ENCODE results near the gene MEX3C. TPM values are rescaled to one million over a fixed set of nuclear protein-coding genes. Genes with fewer than 3 reads are reported as not detected.

MEX3C gene
- total and polyA plus RNA-seq, 8 donors: 7.2 to 45.2 (median 16.6) TPM

DNA sequence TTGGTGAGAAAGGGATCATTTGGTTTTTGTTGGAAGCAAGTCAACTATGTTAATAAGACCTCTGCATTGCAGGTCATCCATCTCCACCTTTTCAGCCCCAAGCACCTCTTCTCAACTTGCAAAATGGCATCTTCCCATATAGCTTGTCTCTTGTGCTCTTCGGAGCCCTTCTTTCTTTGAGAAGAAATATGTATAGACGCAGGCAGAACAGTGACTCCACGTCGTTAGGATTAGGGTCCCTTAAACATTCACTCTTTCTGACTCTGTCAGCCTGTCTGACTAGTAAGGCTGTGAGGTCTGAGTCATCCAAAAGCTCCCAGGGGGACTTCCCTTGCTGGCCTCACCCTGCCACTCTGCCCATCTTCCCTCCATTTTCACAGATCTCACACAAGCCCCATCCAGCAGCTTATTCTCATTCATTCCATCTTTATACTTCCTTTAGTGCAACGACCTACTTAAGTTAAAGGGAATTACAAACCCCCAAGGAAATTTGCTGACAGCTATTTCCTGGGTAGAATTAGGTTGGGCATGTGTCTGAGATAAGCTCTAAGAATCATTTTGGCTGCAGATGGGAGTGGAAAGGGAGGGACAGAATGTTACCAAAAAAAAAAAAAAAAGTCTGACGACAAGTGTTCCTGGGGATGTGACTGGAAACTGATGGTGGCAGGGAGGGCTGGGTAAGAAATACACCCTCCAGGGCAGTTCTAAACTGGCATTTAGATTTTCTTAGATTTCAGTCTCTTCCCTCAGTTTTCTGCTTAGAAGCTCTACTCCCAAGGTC, 37.7 kb upstream of the MEX3C start:
- no peaks in the 10 kb centered on the region for H3K9me3 ChIP-seq
- no peak overlapping the region for H3K27ac ChIP-seq
- no peak for DNase-seq
- H3K36me3 ChIP-seq: no peaks in the 10 kb centered on the region
- 53 to 70% (median 61%) methylated on average over 6 of the region's 6 CpGs for WGBS, 5 donors
- no peak overlapping the region for H3K4me3 ChIP-seq
- peaks cover 0 to 4% (median 0%) of the 10 kb centered on the region in 4 donors for H3K4me1 ChIP-seq
- no peak for TF ChIP-seq POLR2A (IDR thresholded peaks at IDR 0.05)
- no peak for TF ChIP-seq EP300 (IDR thresholded peaks at IDR 0.05)
- TF ChIP-seq, protein P1, sequence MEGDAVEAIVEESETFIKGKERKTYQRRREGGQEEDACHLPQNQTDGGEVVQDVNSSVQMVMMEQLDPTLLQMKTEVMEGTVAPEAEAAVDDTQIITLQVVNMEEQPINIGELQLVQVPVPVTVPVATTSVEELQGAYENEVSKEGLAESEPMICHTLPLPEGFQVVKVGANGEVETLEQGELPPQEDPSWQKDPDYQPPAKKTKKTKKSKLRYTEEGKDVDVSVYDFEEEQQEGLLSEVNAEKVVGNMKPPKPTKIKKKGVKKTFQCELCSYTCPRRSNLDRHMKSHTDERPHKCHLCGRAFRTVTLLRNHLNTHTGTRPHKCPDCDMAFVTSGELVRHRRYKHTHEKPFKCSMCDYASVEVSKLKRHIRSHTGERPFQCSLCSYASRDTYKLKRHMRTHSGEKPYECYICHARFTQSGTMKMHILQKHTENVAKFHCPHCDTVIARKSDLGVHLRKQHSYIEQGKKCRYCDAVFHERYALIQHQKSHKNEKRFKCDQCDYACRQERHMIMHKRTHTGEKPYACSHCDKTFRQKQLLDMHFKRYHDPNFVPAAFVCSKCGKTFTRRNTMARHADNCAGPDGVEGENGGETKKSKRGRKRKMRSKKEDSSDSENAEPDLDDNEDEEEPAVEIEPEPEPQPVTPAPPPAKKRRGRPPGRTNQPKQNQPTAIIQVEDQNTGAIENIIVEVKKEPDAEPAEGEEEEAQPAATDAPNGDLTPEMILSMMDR (IDR thresholded peaks at IDR 0.05): no peak
- H3K27me3 ChIP-seq: no peaks in the 10 kb centered on the region
- intact Hi-C loops (cut with DNase I; ENCODE audit: low total_unique reads): no loop called here

DNA sequence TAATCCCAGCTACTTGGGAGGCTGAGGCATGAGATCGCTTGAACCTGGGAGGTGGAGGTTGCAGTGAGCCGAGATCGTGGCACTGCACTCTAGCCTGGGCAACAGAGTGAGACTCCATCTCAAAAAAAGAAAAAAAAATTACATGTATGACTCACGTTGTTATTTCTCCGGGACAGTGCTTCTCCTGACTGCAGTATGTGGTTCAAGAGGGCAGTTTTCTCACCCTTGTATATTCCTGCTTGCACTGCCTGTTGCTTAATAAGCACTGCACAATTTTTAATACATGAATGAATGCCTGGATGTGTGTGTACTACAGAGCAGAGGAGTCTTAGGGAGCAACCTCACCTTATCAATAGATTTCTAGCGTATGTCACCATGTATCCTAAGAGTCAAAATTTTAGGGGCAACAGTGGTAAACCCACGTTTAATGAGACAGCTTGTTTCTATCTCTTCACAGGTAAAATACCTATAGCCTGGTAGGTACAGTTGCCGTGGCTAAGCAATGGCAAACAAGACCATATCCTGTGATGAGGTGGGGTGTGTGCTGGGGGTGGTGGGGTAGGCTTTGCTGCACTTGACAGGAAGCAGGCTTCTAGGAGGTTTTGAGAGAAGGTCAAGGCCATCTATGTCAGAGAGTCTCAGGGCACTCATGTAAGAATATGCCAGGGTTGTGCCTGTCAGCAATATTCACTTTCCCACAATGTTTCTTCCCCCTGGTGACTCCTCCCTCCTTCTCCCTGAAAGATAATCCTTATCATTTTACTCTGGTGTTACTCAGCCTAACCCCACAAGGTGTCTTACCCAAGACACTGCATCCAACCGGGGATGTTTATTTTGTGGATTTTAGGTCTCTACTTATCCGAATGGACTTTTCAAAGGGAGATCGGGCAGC, 36.9 kb upstream of the MEX3C start:
- Histone ChIP-seq H3K4me3 (no peak overlapping the region), H3K27me3 (no peaks in the 10 kb centered on the region), H3K9me3 (no peaks in the 10 kb centered on the region), H3K27ac (no peak overlapping the region), H3K36me3 (no peaks in the 10 kb centered on the region), H3K4me1 (peaks cover 0 to 4% (median 0%) of the 10 kb centered on the region in 4 donors)
- 78 to 84% (median 84%) methylated on average over 11 of the region's 11 CpGs for WGBS, 5 donors
- TF ChIP-seq POLR2AphosphoS5 (IDR thresholded peaks at IDR 0.05) (no peak), EP300 (IDR thresholded peaks at IDR 0.05) (no peak), POLR2A (IDR thresholded peaks at IDR 0.05) (no peak)
- TF ChIP-seq, protein P1 (IDR thresholded peaks at IDR 0.05): no peak
- intact Hi-C loops (cut with DNase I; ENCODE audit: low total_unique reads): no loop called here
- no peak for DNase-seq

GRCh38 chr18:51229328-51229727, 31.8 kb upstream of the MEX3C start:
- no peaks in the 10 kb centered on the region for H3K36me3 ChIP-seq
- no peak overlapping the region for H3K4me3 ChIP-seq
- DNase-seq: no peak
- H3K27me3 ChIP-seq: no peaks in the 10 kb centered on the region
- H3K9me3 ChIP-seq: no peaks in the 10 kb centered on the region
- intact Hi-C loops (cut with DNase I; ENCODE audit: low total_unique reads): no loop called here
- no peaks in the 10 kb centered on the region for H3K4me1 ChIP-seq
- WGBS, 5 donors: 75 to 92% (median 82%) methylated on average over 4 of the region's 4 CpGs
- no peak for TF ChIP-seq EP300 (IDR thresholded peaks at IDR 0.05)
- no peak for TF ChIP-seq POLR2AphosphoS5 (IDR thresholded peaks at IDR 0.05)
- TF ChIP-seq POLR2A (IDR thresholded peaks at IDR 0.05): no peak
- TF ChIP-seq, protein P1 (IDR thresholded peaks at IDR 0.05): no peak
- H3K27ac ChIP-seq: no peak overlapping the region

DNA sequence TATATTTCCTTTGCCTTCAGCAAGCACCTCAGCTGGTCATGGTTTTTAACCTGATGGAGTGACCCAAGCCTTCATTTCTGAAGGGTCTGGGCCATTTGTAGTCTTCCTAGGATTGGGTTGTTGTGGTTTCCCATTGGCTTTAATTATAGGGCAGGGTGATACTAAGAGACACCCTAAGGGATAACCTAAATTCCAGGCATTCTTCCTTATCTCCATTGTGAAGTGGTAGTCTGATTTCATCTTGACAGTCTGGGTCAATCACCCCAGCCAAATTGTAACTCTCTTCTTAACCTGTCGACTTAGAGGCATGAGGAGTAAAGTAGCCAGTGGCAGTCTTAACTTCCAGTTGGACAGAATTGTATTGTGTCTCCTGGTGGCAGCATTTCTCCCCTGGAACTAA, 30.2 kb upstream of the MEX3C start:
- no peak for TF ChIP-seq POLR2AphosphoS5 (IDR thresholded peaks at IDR 0.05)
- TF ChIP-seq EP300 (IDR thresholded peaks at IDR 0.05): no peak
- TF ChIP-seq, protein P1 (IDR thresholded peaks at IDR 0.05): no peak
- TF ChIP-seq POLR2A (IDR thresholded peaks at IDR 0.05): no peak
- Histone ChIP-seq H3K27me3 (no peaks in the 10 kb centered on the region), H3K4me1 (no peaks in the 10 kb centered on the region), H3K27ac (no peak overlapping the region), H3K36me3 (no peaks in the 10 kb centered on the region), H3K9me3 (no peaks in the 10 kb centered on the region), H3K4me3 (no peak overlapping the region)
- intact Hi-C loops (cut with DNase I; ENCODE audit: low total_unique reads): no loop called here
- no peak for DNase-seq
- WGBS, 5 donors: 59 to 68% (median 64%) methylated on average over 1 of the region's 1 CpG

All from stomach (tissue), 9 donors.